ENCODE data around the gene TMEM132A.

TMEM132A gene

DNA sequence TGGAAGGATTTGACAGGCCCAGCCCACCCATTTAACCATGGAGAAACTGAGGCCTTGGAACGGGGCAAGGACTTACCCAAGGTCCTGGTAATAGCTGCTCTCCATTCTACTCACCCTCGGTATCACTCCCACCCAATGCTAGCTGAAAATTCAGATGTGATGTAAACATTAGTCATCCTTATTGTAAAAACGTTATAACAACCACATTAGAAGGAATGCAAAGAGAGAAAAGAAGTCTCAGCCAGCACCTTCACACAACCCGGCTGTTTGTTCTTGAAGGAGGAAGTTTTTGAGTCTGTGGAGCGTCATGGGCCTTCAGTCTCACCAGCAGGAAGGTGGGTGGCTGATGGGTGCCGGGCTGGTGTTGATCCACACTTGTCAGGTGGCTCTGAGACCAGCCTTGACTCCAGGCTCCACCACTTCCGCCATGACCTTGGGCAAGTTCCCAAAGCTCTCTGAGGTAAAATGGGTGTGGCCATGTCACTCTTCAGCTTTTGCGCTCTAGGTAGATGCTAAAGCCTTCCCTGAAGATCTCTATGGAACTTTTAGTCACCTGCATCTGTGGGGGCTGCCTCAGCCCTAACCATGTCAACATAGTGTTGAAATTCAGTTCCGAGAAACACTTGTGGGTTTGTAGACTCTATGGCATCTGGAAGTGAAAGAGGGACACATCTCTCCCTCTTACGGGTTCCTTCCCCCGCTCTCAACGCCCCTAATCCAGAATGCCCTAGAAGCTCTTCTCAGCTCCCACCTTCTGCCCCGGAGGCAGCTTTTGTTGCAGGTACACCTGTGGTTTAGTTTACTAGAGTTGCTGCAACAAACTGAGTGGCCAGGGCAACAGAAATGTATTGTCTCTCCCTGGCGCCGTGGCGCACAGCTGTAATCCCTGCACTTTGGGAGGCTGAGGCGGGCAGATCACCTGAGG, 62.0 kb downstream of the TMEM132A start:
- peak; percentile 63 to 66 for DNase-seq (ENCODE audit: low read depth in 2 of 2)

All from stimulated activated CD8-positive, alpha-beta memory T cell treated with anti-CD3 and anti-CD28 coated beads, Interleukin-7, amount 100 ng/mL, for 1 hour (primary cell).